Measurements from ENCODE around the gene MARVELD1.
"Not testable (repeated sequence)": the region's sequence is repeated elsewhere in the genome, so short reads cannot be mapped to it uniquely, and the experiment has no call there.

The MARVELD1 gene

DNA sequence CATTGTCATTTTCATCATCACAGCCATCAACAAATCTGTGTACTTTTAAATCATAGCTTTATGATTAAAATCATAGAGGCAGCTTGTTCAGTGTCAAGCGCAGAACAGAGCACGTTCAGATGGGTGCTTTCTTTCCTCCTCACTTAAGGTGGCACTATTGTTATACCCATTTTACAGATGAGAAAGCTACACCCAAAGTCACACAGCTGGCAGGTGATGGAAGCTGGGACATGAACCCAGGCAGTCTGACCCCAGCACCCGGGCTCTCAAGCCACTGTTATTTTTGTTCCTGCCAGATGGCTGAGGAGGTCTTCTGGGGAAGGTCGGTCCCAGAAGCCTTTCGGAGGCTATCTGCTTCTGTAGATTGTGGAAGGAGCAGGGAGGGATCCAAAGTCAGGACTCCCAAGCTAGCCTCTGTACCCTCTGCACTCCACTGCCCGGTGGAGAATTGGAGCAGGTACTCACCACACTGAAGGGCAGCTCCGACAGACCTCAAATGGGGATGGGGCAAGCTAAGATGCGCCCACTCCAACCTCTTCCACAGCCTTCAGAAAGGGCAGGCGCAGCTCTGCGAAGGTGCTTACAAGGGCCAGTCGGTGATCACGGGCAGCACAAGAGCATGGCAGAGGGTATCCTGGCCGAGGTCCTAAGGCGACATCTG lies 27.1 kb upstream of the MARVELD1 start:
- H3K27ac ChIP-seq: peak overlapping the region; percentile 93 to 97
- H3K4me3 ChIP-seq: peak overlapping the region; percentile 88
- no peak for DNase-seq (ENCODE audit: low spot score)

DNA sequence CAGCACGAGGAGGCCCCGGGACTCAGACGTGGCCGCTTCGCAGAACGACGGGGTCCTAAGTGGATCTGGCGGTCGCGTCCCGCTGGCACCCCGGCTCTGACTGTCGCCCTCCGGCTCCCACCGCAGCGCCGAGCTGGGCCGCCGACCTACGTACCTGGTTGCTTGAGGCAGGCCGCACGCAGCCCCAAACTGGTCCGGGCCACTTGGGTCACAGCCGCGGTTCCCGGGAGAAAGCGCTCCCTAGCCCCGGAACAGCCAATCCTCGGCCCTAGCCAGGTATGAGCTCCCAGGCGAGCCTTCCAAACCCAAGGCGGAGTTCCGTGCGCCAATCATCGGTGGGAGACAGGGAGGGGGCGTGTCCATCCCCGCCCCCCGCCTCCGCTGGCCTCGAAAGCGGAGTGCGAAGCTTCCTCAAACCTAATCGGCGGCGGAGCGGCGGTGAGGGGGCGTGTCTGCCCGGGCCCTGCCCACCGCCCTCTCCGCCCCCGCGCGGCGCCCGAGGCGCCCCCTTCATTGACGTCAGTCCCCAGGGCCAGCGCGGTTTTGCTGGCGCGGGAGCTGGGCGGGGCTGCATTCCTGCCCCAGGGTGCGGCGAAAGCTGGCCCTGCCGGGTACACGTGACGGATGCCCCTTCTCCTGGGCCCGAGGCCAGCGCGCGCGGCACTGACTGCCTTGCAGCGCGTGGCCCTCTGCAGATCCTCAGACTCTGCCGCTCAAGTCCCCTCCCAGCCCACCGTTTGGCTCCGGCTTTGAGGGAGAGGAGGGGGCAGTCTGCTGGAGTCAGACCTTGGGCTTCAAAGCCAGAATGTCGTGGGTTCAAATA lies 26.4 kb upstream of the MARVELD1 start, which contains the start of gene AVPI1:
AVPI1 (minus strand) TSS at position 280 of the 823 bp plus-strand sequence. CDS start 7,336 bp downstream, outside the sequence.
- TF ChIP-seq, protein P1, sequence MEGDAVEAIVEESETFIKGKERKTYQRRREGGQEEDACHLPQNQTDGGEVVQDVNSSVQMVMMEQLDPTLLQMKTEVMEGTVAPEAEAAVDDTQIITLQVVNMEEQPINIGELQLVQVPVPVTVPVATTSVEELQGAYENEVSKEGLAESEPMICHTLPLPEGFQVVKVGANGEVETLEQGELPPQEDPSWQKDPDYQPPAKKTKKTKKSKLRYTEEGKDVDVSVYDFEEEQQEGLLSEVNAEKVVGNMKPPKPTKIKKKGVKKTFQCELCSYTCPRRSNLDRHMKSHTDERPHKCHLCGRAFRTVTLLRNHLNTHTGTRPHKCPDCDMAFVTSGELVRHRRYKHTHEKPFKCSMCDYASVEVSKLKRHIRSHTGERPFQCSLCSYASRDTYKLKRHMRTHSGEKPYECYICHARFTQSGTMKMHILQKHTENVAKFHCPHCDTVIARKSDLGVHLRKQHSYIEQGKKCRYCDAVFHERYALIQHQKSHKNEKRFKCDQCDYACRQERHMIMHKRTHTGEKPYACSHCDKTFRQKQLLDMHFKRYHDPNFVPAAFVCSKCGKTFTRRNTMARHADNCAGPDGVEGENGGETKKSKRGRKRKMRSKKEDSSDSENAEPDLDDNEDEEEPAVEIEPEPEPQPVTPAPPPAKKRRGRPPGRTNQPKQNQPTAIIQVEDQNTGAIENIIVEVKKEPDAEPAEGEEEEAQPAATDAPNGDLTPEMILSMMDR (IDR thresholded peaks at IDR 0.05): no peak
- peak within 1 kb of the TSS; percentile 88 for H3K4me3 ChIP-seq
- DNase-seq (ENCODE audit: low spot score): peak; percentile 99
- H3K27ac ChIP-seq: peak within 1 kb of the TSS; percentile 93 to 97

More for the DNA sequence above, 27.1 kb upstream of the MARVELD1 start:
- TF ChIP-seq, protein P1 (IDR thresholded peaks at IDR 0.05): no peak

DNA sequence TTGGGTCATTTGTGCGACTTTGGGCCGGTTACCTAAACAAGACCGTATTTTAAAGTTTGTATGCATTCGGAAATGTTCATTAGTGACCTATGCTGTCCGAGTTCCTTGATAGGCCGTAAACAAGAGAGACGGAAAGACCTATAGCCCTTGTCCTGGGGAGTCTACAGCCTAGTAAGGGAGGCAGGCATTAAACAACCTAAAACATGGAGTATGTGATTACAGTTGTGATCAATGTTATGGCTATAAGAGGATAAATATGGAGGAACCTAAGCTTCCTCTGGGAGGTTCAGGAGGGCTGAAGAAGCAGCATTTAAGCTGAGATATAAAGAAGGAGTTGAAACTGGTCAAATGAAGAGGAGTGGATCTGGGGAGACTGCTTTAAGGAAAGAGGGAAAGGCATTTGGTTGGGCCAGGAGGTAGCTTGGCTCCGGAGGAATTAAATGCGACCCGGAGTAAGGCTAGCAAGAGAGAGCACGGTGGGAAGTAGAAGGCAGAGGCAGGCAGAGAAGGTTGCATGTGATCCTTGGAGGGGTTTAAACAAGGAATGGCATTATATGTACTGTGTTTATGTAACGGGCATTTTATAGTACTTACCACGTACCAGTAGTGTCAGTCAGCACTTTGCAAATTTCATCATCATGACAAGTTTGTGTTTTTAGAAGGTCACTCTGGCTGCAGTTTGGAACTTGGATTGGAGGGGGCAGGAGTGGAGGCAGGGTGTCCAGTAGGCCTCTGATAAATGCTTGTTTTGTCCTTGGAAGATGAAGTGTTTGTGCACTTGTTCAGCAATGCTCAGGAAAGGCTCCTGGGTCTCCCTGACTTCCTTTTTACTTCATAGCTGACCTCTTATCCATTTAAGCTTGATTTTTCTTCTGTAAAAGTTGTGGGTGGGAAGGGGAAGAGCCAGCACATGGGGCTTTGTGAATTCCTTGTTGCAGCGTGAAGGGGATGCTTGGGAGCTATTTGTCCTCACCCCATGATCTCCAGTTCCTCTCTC lies 25.4 kb upstream of the MARVELD1 start:
- H3K4me3 ChIP-seq: peak overlapping the region; percentile 88
- TF ChIP-seq, protein P1 (IDR thresholded peaks at IDR 0.05): no peak
- peak overlapping the region; percentile 93 to 97 for H3K27ac ChIP-seq
- no peak for DNase-seq (ENCODE audit: low spot score)

DNA sequence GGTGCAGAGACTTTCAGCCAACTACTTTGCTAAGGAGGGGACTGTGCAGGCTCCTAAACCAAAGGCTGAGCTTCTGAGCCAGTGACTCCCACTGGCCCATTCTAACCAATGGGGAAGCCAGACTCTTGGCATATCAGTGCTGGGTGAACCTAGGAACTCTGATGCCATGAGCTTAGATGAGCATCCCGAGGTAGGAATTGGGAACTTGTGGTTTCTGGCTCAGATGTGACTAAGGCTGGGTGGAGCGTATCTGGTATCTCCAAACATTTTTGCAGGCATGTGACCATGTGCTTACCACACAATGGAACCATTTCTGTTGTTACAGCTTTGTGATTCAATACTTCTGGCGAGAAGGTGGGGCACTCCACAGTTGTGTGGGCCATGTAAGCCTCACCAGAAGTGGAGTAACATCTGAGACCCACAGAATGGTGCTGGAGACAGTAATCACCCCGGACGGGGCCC lies 23.9 kb upstream of the MARVELD1 start:
- Histone ChIP-seq H3K27ac (peak overlapping the region; percentile 93 to 97), H3K4me3 (no peak overlapping the region)
- no peak for DNase-seq (ENCODE audit: low spot score)
- TF ChIP-seq, protein P1 (IDR thresholded peaks at IDR 0.05): no peak

DNA sequence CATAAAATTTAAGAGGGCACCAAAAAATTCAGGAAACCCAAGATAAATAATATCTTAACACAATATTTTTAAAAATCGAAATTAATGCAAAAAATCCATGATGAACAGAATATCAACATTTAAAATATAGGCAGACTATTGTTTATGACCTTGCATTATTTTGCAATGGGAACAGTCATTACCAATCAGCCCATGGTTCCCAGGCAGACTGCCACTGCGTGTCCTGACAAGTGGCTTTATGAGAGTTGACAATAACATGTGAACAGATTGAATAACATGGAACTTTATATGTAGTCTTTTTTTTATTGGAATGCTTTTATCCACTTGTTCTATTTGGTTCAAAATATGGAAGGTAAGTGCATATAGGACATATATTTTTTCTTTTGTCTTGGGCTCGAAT lies 23.4 kb upstream of the MARVELD1 start:
- no peak for DNase-seq (ENCODE audit: low spot score)
- no peak overlapping the region for H3K4me3 ChIP-seq
- TF ChIP-seq, protein P1 (IDR thresholded peaks at IDR 0.05): no peak
- H3K27ac ChIP-seq: no peak overlapping the region

DNA sequence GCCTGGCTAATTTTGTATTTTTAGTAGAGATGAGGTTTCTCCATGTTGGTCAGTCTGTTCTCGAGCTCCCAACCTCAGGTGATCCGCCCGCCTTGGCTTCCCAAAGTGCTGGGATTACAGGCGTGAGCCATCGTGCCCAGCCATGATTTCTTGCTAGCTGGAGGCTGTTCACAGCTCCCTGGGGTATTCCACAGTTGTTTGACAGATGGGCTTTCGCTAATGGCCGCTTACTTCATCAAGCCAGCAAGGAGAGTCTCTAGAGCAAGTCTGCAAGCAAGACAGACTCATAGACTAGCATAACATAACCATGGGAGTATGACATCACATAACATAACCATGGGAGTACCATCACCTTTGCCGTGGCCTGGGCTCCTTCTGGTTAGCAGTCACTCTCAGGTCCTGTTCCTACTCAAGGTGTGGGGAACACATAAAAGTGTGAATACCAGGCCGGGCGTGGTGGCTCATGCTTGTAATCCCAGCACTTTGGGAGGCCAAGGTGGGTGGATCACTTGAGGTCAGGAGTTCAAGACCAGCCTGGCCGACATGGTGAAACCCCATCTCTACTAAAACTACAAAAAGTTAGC lies 15.4 kb upstream of the MARVELD1 start:
- not testable (repeated sequence) for H3K27ac ChIP-seq; H3K4me3 ChIP-seq; DNase-seq (ENCODE audit: low spot score)

Data from coronary artery (tissue), 2 donors.